ENCODE data around the gene IFITM10.
A peak's percentile ranks its signal among the peaks of the same experiment; 100 is the strongest.

IFITM10 gene

DNA sequence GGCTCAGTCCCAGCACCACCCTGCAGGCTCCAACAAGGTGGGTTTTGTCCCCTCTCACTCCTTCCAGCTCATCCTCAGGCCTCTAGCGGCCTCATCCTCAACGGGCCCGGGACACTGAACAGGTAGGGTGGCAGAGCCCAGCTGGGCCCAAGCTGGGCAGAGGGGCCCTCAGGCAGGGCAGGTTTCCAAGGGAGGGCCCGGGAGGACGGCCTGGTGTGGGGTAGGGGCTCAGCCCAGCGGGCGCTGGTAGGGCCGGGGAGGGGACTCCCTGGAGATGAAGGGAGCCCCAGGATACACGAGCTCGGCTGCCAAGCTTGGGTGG, 2.5 kb upstream of the IFITM10 start:
- no peak for DNase-seq (ENCODE audit: low read depth in 2 of 2)

- no peak for DNase-seq (ENCODE audit: low read depth in 2 of 2)
Measured at GRCh38 chr11:1751999-1752906, 1.9 kb upstream of the IFITM10 start.

DNA sequence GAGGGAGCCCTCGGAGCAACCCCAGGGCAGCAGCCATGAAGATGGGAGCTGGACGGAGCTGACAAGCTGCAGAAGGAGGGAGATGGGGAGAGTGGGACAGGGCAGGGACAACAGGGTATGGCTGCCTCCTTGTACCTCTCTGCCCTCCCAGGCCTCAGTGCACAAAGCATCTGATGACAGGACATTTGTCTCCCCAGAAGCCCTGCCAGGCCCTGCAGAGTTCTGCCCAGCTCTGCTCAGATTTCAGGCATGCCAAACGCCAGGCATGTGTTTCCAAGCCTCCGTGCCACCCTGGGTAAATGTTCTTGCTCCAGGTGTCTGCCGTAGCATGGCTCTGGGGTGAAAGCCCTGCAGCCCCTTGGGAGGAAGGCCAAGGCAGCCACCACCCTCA, 1.1 kb upstream of the IFITM10 start:
- DNase-seq (ENCODE audit: low read depth in 2 of 2), result no peak

- no peak for DNase-seq (ENCODE audit: low read depth in 2 of 2)
Measured at GRCh38 chr11:1750840-1751530, 590 bp upstream of the IFITM10 start.

- peak; percentile 22 to 36 for DNase-seq (ENCODE audit: low read depth in 2 of 2)
Measured at GRCh38 chr11:1749395-1750351, 722 bp downstream of the IFITM10 start.

DNA sequence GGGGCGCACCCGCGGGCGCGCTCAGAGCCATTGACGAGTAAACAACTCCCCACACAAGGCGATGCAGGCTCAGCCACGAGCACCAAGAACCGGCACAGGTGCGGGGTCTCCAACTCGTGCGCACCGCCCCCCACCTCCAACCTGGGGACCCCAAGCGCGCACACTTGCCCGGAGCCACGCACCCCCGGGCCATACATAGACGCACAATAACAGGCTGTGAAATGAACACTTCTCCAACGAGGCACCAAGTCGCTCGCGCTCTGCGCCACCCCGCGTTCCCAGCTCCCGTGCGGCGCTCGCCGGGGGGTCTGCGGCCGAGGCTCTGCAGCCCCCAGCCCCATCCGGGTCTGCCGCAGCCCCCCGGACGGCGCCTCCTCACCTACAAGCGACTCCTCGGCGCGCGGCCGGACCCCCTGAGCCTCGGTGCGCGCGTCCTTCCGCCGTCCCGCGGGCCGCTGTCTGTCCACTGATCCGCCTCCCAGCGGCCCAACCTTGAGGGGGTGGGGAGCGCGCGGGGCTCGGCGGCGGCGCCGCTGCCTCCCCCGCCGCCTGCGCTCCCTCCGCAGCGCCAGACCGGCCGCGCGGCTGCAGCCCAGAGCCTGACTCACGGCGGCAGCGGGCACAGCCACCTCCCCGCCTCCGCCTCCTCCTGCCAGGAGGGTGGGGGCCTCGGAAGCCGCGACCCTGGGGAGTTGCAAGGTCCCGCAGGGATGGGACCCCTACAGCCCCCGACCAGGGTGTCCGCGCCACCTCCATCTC, 1.6 kb downstream of the IFITM10 start:
- no peak for DNase-seq (ENCODE audit: low read depth in 2 of 2)

GRCh38 chr11:1747753-1748635, 2.4 kb downstream of the IFITM10 start:
- no peak for DNase-seq (ENCODE audit: low read depth in 2 of 2)

DNA sequence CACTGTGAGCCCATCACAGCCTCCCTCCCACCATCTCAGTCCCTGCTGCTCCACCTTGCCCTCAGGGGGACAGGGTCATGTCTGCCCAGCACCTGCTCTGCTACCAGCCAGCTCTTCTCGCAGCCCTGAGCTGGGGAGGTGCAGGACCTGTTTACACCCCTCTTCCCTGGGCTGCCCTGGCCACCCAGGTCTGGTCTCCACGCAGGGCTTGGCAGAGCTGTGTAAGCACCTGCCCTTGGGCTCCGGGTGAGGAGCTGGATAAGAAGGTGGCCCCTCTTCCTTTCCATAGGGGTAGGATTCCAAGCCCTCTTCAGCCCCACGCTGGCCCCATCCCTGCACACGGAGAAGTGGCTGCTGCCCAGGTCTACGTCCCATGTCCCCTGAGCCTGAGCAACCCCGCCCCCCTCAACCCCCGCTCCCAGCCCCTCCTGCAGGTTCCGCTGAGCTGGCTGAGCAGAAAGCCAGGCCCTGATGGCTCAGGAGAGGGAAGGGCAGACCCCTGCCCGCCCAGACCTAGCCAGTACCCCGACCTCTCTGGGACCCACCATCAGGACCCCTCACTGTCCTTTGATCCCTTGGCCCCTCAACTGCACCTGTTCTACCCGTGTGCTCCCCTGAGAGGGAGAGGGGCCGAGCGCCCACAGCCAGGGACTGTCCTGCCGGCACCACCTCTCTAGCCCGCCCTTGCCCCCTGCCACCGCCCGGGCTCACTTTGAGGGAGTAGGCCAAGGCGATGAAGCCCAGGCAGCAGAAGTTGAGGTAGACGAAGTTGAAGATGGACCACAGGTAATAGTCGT, 3.2 kb downstream of the IFITM10 start:
- DNase-seq (ENCODE audit: low read depth in 2 of 2), result no peak

DNA sequence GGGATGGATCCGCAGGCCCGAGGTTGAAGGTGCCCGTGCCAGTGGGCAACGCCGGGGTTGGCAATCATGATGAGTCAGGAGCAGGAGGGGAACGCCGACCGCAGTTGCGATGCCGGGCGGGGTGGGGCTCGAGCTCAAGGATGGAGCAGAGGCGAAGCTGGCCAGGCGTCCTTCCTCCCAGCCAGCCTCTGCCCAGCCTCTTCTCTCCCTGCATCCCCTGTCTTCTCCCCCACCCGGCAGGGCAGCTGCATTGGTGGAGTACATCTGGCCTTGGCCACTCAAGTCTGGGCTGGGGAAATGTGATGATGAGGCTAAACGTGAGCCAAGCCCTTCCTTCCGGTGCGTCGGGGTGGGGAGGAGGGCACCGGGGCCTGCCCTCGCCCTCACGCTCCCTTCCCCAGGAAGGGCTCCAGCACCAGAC, 3.9 kb downstream of the IFITM10 start:
- DNase-seq (ENCODE audit: low read depth in 2 of 2), result no peak

GRCh38 chr11:1745701-1746320, 4.6 kb downstream of the IFITM10 start:
- no peak for DNase-seq (ENCODE audit: low read depth in 2 of 2)

- no peak for DNase-seq (ENCODE audit: low read depth in 2 of 2)
Measured at GRCh38 chr11:1744891-1745700, 5.3 kb downstream of the IFITM10 start.

DNA sequence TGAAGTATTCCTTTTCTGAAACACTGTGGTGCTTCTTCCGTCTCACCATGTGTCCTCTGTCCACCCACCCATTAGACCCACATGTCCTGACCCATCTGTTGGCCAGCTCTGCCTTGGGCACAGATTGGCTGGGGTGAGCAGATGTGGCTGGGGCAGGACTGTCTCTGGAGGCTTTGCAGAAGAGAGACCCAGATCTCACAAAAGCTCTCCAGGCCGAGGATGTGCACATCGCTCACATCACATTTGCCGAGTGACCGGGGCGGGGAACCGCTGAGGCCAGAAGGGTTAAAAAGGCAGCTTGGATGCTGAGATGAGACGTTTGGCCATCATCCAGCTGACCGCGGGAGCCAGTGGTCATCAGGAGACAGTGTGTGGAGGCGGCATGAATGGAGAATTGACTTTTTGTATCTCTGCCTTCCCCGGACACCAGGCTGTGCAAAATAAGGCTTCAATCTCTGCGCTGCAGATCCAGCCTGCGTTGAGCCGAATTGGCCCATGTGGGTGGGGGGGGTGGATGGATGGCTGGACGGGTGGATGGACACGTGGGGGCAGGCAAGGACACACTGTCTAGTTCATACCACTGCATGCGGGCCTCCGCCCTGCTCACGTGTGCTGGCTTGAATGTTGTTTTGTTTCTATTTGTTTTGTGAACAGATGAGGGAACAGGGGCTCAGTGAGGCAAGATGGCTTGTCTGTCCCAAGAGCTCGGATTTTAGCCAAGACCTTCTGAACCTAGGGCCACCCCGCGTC, 6.1 kb downstream of the IFITM10 start:
- no peak for DNase-seq (ENCODE audit: low read depth in 2 of 2)

DNA sequence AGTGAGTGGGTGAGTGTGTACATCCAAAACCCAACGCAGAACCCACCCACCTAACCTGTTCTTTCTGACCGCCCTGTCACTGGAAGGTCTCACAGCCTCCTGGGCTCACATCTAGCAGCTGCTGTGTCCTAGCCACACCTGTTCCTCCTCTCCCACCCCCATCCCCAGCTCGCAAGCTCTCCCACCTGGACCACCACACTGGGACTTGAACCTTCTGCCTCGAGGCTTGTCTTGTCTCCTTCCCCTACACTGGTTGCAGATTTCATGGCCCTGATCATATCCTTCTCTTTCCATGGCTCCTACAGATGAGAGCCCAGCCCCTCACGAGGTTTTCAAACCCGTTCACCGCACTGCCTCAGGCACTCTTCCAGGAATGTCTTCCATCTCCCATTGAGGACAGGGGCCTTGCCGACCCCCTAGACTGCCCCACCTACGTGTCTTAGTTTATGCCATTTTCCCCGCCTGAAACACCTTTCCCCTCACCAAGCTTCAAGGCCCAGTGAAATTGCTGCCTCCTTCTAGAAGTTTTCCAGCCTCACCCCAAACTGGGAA, 6.7 kb downstream of the IFITM10 start:
- no peak for DNase-seq (ENCODE audit: low read depth in 2 of 2)

DNA sequence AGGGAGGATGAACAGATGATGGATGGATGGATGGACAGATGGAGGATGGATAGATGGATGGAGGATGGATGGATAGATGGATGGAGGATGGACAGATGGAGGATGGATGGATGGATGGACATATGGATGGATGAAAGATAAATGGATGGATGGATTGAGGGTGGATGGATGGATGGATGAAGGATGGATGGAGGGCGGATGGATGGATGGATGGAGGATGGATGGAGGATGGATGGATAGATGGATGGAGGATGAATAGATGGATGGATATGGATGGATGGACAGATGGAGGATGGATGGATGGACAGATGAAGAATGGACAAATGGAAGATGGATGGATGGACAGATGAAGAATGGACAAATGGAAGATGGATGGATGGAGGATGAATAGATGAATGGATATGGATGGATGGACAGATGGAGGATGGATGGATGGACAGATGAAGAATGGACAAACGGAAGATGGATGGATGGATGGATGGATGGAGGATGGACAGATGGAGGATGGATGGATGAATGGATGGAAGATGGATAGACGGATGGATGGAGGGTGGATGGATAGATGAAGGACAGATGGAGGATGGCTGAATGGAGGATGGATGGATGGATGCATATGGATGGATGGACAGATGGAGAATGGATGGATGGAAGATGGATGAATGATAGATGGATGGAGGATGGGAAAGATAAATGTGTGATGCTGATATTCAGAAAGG, 7.4 kb downstream of the IFITM10 start:
- DNase-seq (ENCODE audit: low read depth in 2 of 2), result no peak

DNA sequence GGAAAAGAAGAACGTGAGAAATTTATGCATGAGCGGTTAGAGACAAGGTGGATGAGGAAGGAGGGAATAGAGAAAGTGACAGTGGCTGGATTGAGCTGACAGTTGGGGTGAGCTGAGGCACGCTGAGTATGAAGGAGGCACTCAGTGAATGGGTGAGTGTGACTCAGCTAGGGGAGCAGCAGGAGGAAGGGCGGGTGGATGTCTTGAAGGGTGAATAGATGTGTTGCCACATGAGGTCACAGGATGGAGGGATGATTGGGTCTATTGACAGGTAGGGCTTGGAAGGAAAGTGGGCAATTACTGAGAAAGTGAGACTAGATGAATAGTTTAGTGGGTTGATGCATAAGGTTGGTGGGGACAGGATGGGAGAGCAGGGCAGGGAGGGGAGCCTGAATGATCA, 8.0 kb downstream of the IFITM10 start:
- no peak for DNase-seq (ENCODE audit: low read depth in 2 of 2)

- no peak for DNase-seq (ENCODE audit: low read depth in 2 of 2)
Measured at GRCh38 chr11:1741741-1742140, 8.7 kb downstream of the IFITM10 start.

All from fibroblast of skin of left biceps (primary cell).